Keratinocyte (primary cell): ENCODE data around the gene MESD. TPM values are rescaled to one million over a fixed set of nuclear protein-coding genes. Genes with fewer than 3 reads are reported as not detected.

Source experiments
- DNase-seq: peaks from one replicate; pipeline ENCODE4 v3.0.0-alpha.2; 2011; ENCODE audit warnings: low read depth, missing footprints, low spot score
- FAIRE-seq: peaks from 2 replicates; lab custom pipeline; 2011; peaks lifted over from hg19 to GRCh38; lab: Jason Lieb, UNC
- H2AFZ ChIP-seq: 2 replicates; pipeline ENCODE4 v1.6.0; 2012; ENCODE audit warnings: low read length, control low read depth, inconsistent platforms; ENCODE audit not compliant: control insufficient read depth
- H3K27ac ChIP-seq: 2 replicates; pipeline ENCODE4 v1.5.1; 2011; ENCODE audit warnings: low read length; ENCODE audit not compliant: control insufficient read depth, insufficient read depth
- H3K27me3 ChIP-seq: 3 replicates; pipeline ENCODE4 v1.6.0; 2011; ENCODE audit warnings: low read length; ENCODE audit not compliant: control insufficient read depth, insufficient read depth; ENCODE audit errors: extremely low read depth
- H3K36me3 ChIP-seq, 2 experiments: 2 replicates in 1 of 2; 3 replicates in 1 of 2; pipeline ENCODE4 v1.5.1; 2011; ENCODE audit warnings: low read length in 2 of 2, mild to moderate bottlenecking in 1 of 2; ENCODE audit not compliant: control insufficient read depth in 2 of 2, insufficient read depth in 2 of 2; ENCODE audit errors: extremely low read depth in 1 of 2
- H3K4me1 ChIP-seq: 3 replicates; pipeline ENCODE4 v1.5.1; 2011; ENCODE audit warnings: low read length; ENCODE audit not compliant: control insufficient read depth, insufficient read depth; ENCODE audit errors: extremely low read depth
- H3K4me2 ChIP-seq: 3 replicates; pipeline ENCODE4 v1.6.0; 2011; ENCODE audit warnings: low read depth, low read length; ENCODE audit not compliant: control insufficient read depth, insufficient read depth; ENCODE audit errors: extremely low read depth
- H3K4me3 ChIP-seq, 3 experiments: fragments of 200-600 bp in 1 of 3; sonication (generic) in 1 of 3; 2 replicates in 2 of 3; 3 replicates in 1 of 3; pipeline ENCODE4 v1.5.1; 2011 to 2016; ENCODE audit warnings: low read length in 3 of 3, mild to moderate bottlenecking in 3 of 3, control low read depth in 2 of 3, inconsistent platforms in 1 of 3, low read depth in 1 of 3, mixed read lengths in 1 of 3, mixed run types in 1 of 3, moderate library complexity in 1 of 3; ENCODE audit not compliant: control insufficient read depth in 2 of 3, insufficient read depth in 2 of 3; ENCODE audit errors: extremely low read depth in 1 of 3
- H3K79me2 ChIP-seq: 2 replicates; pipeline ENCODE4 v1.6.0; 2012; ENCODE audit warnings: low read length; ENCODE audit not compliant: control insufficient read depth, insufficient read depth
- H3K9ac ChIP-seq: 3 replicates; pipeline ENCODE4 v1.6.0; 2011; ENCODE audit warnings: low read length; ENCODE audit not compliant: control insufficient read depth, insufficient read depth; ENCODE audit errors: extremely low read depth
- H3K9me1 ChIP-seq: 3 replicates; pipeline ENCODE4 v1.6.0; 2011; ENCODE audit warnings: low read length; ENCODE audit not compliant: control insufficient read depth, insufficient read depth; ENCODE audit errors: extremely low read depth
- H3K9me3 ChIP-seq: 2 replicates; pipeline ENCODE4 v1.5.1; 2012; ENCODE audit warnings: low read depth, low read length; ENCODE audit not compliant: control insufficient read depth
- H4K20me1 ChIP-seq: 3 replicates; pipeline ENCODE4 v1.6.0; 2011; ENCODE audit warnings: low read length; ENCODE audit not compliant: control insufficient read depth, insufficient read depth; ENCODE audit errors: extremely low read depth
- CTCF ChIP-seq, 3 experiments: IDR thresholded peaks in 1 of 3; conservative IDR thresholded peaks in 1 of 3; optimal IDR thresholded peaks in 1 of 3; 2 replicates in 2 of 3; 3 replicates in 1 of 3; pipeline versions ENCODE3 to v1.5.1; 2011; ENCODE audit warnings: low read length in 3 of 3, mild to moderate bottlenecking in 3 of 3, moderate library complexity in 2 of 3, control low read depth in 1 of 3, inconsistent platforms in 1 of 3; ENCODE audit not compliant: insufficient read depth in 2 of 3; ENCODE audit errors: extremely low read depth in 1 of 3
- EZH2 ChIP-seq: IDR thresholded peaks from one replicate; pipeline ENCODE4 v1.6.1; 2012; ENCODE audit warnings: inconsistent platforms, mild to moderate bottlenecking, low read length, moderate library complexity
- dilution Hi-C: fragments of 300-500 bp; cut with MboI; formaldehyde crosslinking; loops from one replicate; pipeline ENCODE4 v1.7.0; 2020; ENCODE audit warnings: low sequenced_read_pairs; ENCODE audit not compliant: extremely low pct_ligation_motif_present
- polyA plus RNA-seq, 5 experiments: library from polyadenylated mRNA; depleted of rRNA in 3 of 5; stranded (reverse) in 3 of 5; stranded (forward) in 1 of 5; unstranded in 1 of 5; fragments of >200 nt; gene quantifications; 1 replicate in 1 of 5; 2 replicates in 3 of 5; 3 replicates in 1 of 5; pipeline versions ENCODE4 v1.2.1 to v1.2.3, GENCODE V29; 2011 to 2012; ENCODE audit warnings: missing spikeins in 2 of 5, low read depth in 1 of 5, low replicate concordance in 1 of 5

The MESD gene
- polyA plus RNA-seq, 1 donor (not counting 4 experiments of a cell fraction or from before 2014, with no cell fraction given) = 18.7 TPM

- no peak overlapping the region for H2AFZ ChIP-seq
- peaks cover 2 to 9% of the 10 kb centered on the region in 2 experiments for H3K36me3 ChIP-seq
- H3K9me3 ChIP-seq = no peaks in the 10 kb centered on the region
- FAIRE-seq (no peak), DNase-seq (no peak)
- no peak overlapping the region for H3K27ac ChIP-seq
- no peaks in the 10 kb centered on the region for H3K9me1 ChIP-seq
- H3K4me2 ChIP-seq = no peak overlapping the region
- peaks cover 4% of the 10 kb centered on the region for H3K79me2 ChIP-seq
- dilution Hi-C loops = no loop called here
- no peak overlapping the region for H3K9ac ChIP-seq
- H3K4me3 ChIP-seq = no peak overlapping the region
- no peaks in the 10 kb centered on the region for H3K27me3 ChIP-seq
- no peaks in the 10 kb centered on the region for H4K20me1 ChIP-seq
- H3K4me1 ChIP-seq = peaks cover 9% of the 10 kb centered on the region
- TF ChIP-seq CTCF (optimal IDR thresholded peaks at IDR 0.05 in 1 of 3, IDR thresholded peaks at IDR 0.05 in 1 of 3, conservative IDR thresholded peaks at IDR 0.05 in 1 of 3; ENCODE audit: extremely low read depth in 1 of 3, insufficient read depth in 2 of 3, low read length in 3 of 3) (no peak), EZH2 (no peak)
These were observed 18.5 kb downstream of the MESD start for GRCh38 chr15:80971143-80971542.

DNA sequence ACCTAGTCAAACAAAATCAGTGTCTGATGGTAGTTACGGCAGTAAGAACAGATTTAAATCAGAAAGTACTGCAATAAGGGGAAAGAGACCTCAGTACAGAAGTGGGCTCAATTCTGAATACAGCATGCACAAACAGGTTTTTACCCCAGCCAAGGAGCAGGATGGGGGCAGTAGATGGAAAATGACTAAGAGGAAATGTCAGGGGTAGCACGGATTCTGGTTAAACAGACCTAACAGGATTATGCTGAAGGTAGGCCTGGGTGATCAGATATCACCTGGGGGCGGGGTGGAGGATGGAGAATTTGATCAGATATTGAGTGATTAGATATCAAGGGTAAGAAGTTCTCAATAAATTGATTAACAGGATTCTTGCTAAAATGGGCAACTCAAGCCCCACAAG is 19.0 kb downstream of the MESD start:
- DNase-seq (no peak), FAIRE-seq (no peak)
- Histone ChIP-seq H3K27ac (no peak overlapping the region), H3K9me1 (no peaks in the 10 kb centered on the region), H3K9ac (no peak overlapping the region), H2AFZ (no peak overlapping the region), H3K4me2 (no peak overlapping the region), H3K79me2 (peaks cover 3% of the 10 kb centered on the region), H3K27me3 (no peaks in the 10 kb centered on the region), H3K9me3 (no peaks in the 10 kb centered on the region), H3K4me1 (peaks cover 9% of the 10 kb centered on the region), H3K36me3 (peaks cover 2 to 9% of the 10 kb centered on the region in 2 experiments), H3K4me3 (no peak overlapping the region), H4K20me1 (no peaks in the 10 kb centered on the region)
- TF ChIP-seq EZH2 (no peak), CTCF (optimal IDR thresholded peaks at IDR 0.05 in 1 of 3, IDR thresholded peaks at IDR 0.05 in 1 of 3, conservative IDR thresholded peaks at IDR 0.05 in 1 of 3; ENCODE audit: extremely low read depth in 1 of 3, insufficient read depth in 2 of 3, low read length in 3 of 3) (no peak)
- dilution Hi-C loops = no loop called here
